OCI-LY1 (cell line): ENCODE data around the gene NR4A1.

Experiments
- H2AFZ ChIP-seq: fragments of 200-600 bp; sonication (generic), shearing (Covaris generic); 2 replicates; pipeline ENCODE4 v1.6.0; 2014; ENCODE audit warnings: antibody characterized with exemption, mild to moderate bottlenecking, low read length
- H3F3A ChIP-seq: fragments of 200-600 bp; sonication (generic), shearing (Covaris generic); 2 replicates; pipeline ENCODE4 v1.6.0; 2014; ENCODE audit warnings: mild to moderate bottlenecking, antibody characterized with exemption, low read length, moderate library complexity; ENCODE audit not compliant: insufficient read depth
- H3K27ac ChIP-seq: fragments of 200-600 bp; sonication (generic); 2 replicates; pipeline ENCODE4 v1.5.1; 2014; ENCODE audit warnings: low read length, mixed run types, mild to moderate bottlenecking, low read depth; ENCODE audit not compliant: poor library complexity, severe bottlenecking
- H3K27me3 ChIP-seq: fragments of 200-600 bp; sonication (generic); 2 replicates; pipeline ENCODE4 v1.6.0; 2014; ENCODE audit warnings: antibody characterized with exemption, mild to moderate bottlenecking, low read length, moderate library complexity; ENCODE audit not compliant: insufficient read depth
- H3K36me3 ChIP-seq: fragments of 200-600 bp; sonication (generic); 2 replicates; pipeline ENCODE4 v1.6.1; 2014; ENCODE audit warnings: mild to moderate bottlenecking, antibody characterized with exemption, low read length, moderate library complexity, mixed read lengths; ENCODE audit not compliant: insufficient read depth
- H3K4me1 ChIP-seq: fragments of 200-600 bp; sonication (generic); 2 replicates; pipeline ENCODE4 v1.5.1; 2014; ENCODE audit warnings: mild to moderate bottlenecking, low read length, moderate library complexity; ENCODE audit not compliant: insufficient read depth, severe bottlenecking
- H3K4me2 ChIP-seq: fragments of 200-600 bp; sonication (generic), shearing (Covaris generic); 2 replicates; pipeline ENCODE4 v1.6.1; 2014; ENCODE audit warnings: low read length
- H3K4me3 ChIP-seq: fragments of 200-600 bp; sonication (generic); 2 replicates; pipeline ENCODE4 v1.5.1; 2014; ENCODE audit warnings: low read length, low read depth, mild to moderate bottlenecking, mixed read lengths; ENCODE audit not compliant: poor library complexity, severe bottlenecking
- H3K79me2 ChIP-seq: fragments of 200-600 bp; shearing (Covaris generic); 2 replicates; pipeline ENCODE4 v1.6.1; 2016; ENCODE audit warnings: mixed run types, low read length, mixed read lengths; ENCODE audit not compliant: insufficient read depth
- H3K9ac ChIP-seq: fragments of 200-600 bp; sonication (generic), shearing (Covaris generic); 2 replicates; pipeline ENCODE4 v1.6.1; 2014; ENCODE audit warnings: mild to moderate bottlenecking, low read length, mixed read lengths
- H3K9me2 ChIP-seq: fragments of 200-600 bp; sonication (generic), shearing (Covaris generic); 2 replicates; pipeline ENCODE4 v1.6.1; 2014; ENCODE audit warnings: low read depth, mild to moderate bottlenecking, low read length, mixed read lengths
- H3K9me3 ChIP-seq: fragments of 200-600 bp; shearing (Covaris generic); 2 replicates; pipeline ENCODE4 v1.6.1; 2014; ENCODE audit warnings: low read length, mixed read lengths
- H4K20me1 ChIP-seq: fragments of 200-600 bp; sonication (generic), shearing (Covaris generic); 2 replicates; pipeline ENCODE4 v1.6.0; 2016; ENCODE audit warnings: mild to moderate bottlenecking, low read length; ENCODE audit not compliant: insufficient read depth
- EZH2 ChIP-seq: fragments of 200-600 bp; sonication (generic), shearing (Covaris generic); IDR thresholded peaks from 2 replicates; pipeline ENCODE4 v1.8.0; 2017; ENCODE audit warnings: borderline replicate concordance, mixed run types, mild to moderate bottlenecking, antibody characterized with exemption, low read length, moderate library complexity, mixed read lengths
- TF ChIP-seq, protein P1 (sequence below): fragments of 200-600 bp; sonication (generic), shearing (Covaris generic); IDR thresholded peaks from 2 replicates; pipeline ENCODE4 v1.5.1; 2017; ENCODE audit warnings: mild to moderate bottlenecking, antibody characterized with exemption, low read length, moderate library complexity, mixed read lengths

Gene NR4A1

GRCh38 chr12:52085682-52086180, 34.5 kb downstream of the NR4A1 start:
- peaks cover 74% of the 10 kb centered on the region for H3K4me1 ChIP-seq

DNA sequence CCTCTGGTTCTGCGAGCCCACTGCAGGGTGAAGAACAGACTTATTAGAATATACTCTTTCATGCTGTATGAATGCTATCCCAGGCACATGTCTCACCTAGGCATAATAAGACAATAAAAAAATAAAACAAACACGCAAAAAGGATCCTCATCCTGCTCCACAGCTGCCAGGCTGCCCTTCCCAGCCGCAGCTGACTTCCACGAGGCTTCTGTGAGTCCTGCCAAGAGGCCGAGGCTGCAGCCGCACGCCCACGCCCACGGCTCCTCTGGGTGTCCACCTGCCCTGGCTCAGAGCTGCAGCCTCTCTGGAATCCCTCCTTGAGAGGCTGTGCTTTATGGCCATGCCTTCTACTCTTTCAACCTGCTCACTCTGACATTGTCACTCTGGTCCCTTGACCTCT, 35.1 kb downstream of the NR4A1 start:
- Histone ChIP-seq H3K4me1 (peaks cover 67% of the 10 kb centered on the region), H3F3A (no peaks in the 10 kb centered on the region), H3K27me3 (no peaks in the 10 kb centered on the region), H3K36me3 (no peaks in the 10 kb centered on the region), H3K9ac (no peak overlapping the region), H3K4me3 (no peak overlapping the region), H2AFZ (no peak overlapping the region), H3K27ac (no peak overlapping the region), H3K9me3 (no peaks in the 10 kb centered on the region), H3K9me2 (no peaks in the 10 kb centered on the region), H3K4me2 (no peak overlapping the region), H4K20me1 (no peaks in the 10 kb centered on the region), H3K79me2 (no peaks in the 10 kb centered on the region)
- TF ChIP-seq, protein P1, sequence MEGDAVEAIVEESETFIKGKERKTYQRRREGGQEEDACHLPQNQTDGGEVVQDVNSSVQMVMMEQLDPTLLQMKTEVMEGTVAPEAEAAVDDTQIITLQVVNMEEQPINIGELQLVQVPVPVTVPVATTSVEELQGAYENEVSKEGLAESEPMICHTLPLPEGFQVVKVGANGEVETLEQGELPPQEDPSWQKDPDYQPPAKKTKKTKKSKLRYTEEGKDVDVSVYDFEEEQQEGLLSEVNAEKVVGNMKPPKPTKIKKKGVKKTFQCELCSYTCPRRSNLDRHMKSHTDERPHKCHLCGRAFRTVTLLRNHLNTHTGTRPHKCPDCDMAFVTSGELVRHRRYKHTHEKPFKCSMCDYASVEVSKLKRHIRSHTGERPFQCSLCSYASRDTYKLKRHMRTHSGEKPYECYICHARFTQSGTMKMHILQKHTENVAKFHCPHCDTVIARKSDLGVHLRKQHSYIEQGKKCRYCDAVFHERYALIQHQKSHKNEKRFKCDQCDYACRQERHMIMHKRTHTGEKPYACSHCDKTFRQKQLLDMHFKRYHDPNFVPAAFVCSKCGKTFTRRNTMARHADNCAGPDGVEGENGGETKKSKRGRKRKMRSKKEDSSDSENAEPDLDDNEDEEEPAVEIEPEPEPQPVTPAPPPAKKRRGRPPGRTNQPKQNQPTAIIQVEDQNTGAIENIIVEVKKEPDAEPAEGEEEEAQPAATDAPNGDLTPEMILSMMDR = no peak
- no peak for TF ChIP-seq EZH2

More at GRCh38 chr12:52085682-52086180, 34.5 kb downstream of the NR4A1 start:
- Histone ChIP-seq H3K9me3 (no peaks in the 10 kb centered on the region), H3K4me2 (no peak overlapping the region), H4K20me1 (no peaks in the 10 kb centered on the region), H3K27me3 (no peaks in the 10 kb centered on the region), H3K36me3 (no peaks in the 10 kb centered on the region), H3K4me3 (no peak overlapping the region), H3K9ac (no peak overlapping the region), H2AFZ (no peak overlapping the region), H3K27ac (no peak overlapping the region), H3K79me2 (no peaks in the 10 kb centered on the region), H3F3A (no peaks in the 10 kb centered on the region), H3K9me2 (no peaks in the 10 kb centered on the region)
- TF ChIP-seq, protein P1 = no peak
- TF ChIP-seq EZH2 = no peak

DNA sequence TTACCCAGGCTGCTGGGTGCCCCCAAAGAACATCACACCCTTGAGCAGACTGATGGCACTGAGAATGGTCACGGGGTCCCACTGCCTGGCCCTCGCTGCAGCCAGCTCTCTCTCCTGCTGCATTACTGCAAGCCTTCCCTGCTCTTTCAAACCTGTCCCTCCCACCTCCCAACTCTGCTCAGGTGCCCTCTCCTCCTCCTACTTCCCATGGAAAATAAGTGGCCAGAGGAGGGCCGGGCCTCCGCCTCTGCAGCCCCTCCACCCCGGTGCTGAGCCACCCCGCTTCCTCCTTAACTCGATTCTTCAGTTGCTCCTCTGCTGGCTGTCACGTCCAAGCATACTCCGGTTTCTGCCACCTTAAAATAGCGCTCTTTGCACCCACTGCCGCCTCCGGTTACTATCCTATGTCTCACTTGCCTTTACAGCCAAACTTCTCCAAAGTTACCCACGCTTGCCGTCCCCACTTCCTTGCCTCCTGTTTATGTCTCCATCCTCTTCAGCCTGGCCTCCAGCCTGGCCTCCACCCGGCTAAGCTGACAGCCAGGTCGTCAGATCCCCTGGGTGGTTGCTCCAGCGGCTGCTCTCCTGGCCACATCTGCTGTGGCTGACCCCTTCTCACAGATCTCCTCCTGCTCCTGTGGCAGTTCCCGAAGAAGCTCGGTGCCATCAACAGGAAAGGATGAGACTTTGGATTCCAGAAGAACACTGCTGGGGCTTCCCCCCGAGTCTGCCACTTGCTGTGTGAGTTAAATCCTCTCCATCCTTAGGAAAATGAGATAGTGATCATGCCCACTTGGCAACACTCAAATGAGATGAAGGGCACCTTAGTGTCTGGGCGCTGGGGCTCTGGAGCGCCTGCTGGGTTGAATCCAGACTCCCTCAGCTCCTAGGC, 35.9 kb downstream of the NR4A1 start:
- no peaks in the 10 kb centered on the region for H3K36me3 ChIP-seq
- H3K79me2 ChIP-seq = no peaks in the 10 kb centered on the region
- peak overlapping the region; percentile 88 for H3K27ac ChIP-seq
- TF ChIP-seq, protein P1 = no peak
- TF ChIP-seq EZH2 = no peak
- H3K4me1 ChIP-seq = peaks cover 59% of the 10 kb centered on the region
- no peaks in the 10 kb centered on the region for H3K27me3 ChIP-seq
- H3K4me2 ChIP-seq = no peak overlapping the region
- no peaks in the 10 kb centered on the region for H3K9me2 ChIP-seq
- no peak overlapping the region for H3K4me3 ChIP-seq
- no peak overlapping the region for H2AFZ ChIP-seq
- H3K9me3 ChIP-seq = no peaks in the 10 kb centered on the region
- H4K20me1 ChIP-seq = no peaks in the 10 kb centered on the region
- H3K9ac ChIP-seq = no peak overlapping the region; the same call in 1 of the 2 replicates
- H3F3A ChIP-seq = no peaks in the 10 kb centered on the region
